Measurements from ENCODE around the gene ABTB1. TPM values are rescaled to one million over a fixed set of nuclear protein-coding genes. Genes with fewer than 3 reads are reported as not detected.
A peak's percentile ranks its signal among the peaks of the same experiment; 100 is the strongest.

The ABTB1 gene
- total RNA-seq, 3 donors from 2014 or later = 19.9 to 48.7 (median 33.7) TPM

GRCh38 chr3:127729556-127730056, 56.9 kb downstream of the ABTB1 start:
- Histone ChIP-seq H3K9me3 (no peaks in the 10 kb centered on the region), H3K4me3 (no peak overlapping the region), H3K4me1 (ENCODE audit: low read depth) (no peaks in the 10 kb centered on the region), H3K36me3 (ENCODE audit: low read depth) (no peaks in the 10 kb centered on the region)
- ATAC-seq (peak; percentile 37), DNase-seq (no peak)
- intact Hi-C loops (cut with DNase I, micrococcal nuclease) = no loop called here
- no peak for TF ChIP-seq CTCF (IDR thresholded peaks at IDR 0.05)

- H3K4me3 ChIP-seq = no peak overlapping the region
- ATAC-seq (no peak), DNase-seq (no peak)
- intact Hi-C loops (cut with DNase I, micrococcal nuclease) = no loop called here
- TF ChIP-seq CTCF (IDR thresholded peaks at IDR 0.05) = no peak
- H3K4me1 ChIP-seq (ENCODE audit: low read depth) = no peaks in the 10 kb centered on the region
- H3K9me3 ChIP-seq = no peaks in the 10 kb centered on the region
- H3K36me3 ChIP-seq (ENCODE audit: low read depth) = no peaks in the 10 kb centered on the region
Measured at GRCh38 chr3:127730171-127730570, 57.4 kb downstream of the ABTB1 start.

Other genes starting within 250 kb of the ABTB1 start
- 10 to 100 TPM; 24.2 to 37.0 (median 29.3) TPM for gene TPRA1, start 82.2 kb upstream of the ABTB1 start, total RNA-seq
- gene MCM2, start 74.5 kb upstream of the ABTB1 start, total RNA-seq = 10 to 100 TPM in 2 of 3 donors, 1 to 10 TPM in 1; 5.2 to 23.1 (median 10.3) TPM
- 10 to 100 TPM in 2 of 3 donors, 1 to 10 TPM in 1; 5.4 to 18.5 (median 16.2) TPM for gene PODXL2, start 43.8 kb upstream of the ABTB1 start, total RNA-seq
- gene MGLL, start 149.6 kb downstream of the ABTB1 start, total RNA-seq = 100 to 1,000 TPM; 212 to 515 (median 221) TPM
- 1 to 10 TPM; 3.1 to 6.6 (median 5.5) TPM for gene KBTBD12, start 242.3 kb downstream of the ABTB1 start, total RNA-seq